Measurements from ENCODE around the gene TULP4.
"Not testable (repeated sequence)": the region's sequence is repeated elsewhere in the genome, so short reads cannot be mapped to it uniquely, and the experiment has no call there.

The TULP4 gene

DNA sequence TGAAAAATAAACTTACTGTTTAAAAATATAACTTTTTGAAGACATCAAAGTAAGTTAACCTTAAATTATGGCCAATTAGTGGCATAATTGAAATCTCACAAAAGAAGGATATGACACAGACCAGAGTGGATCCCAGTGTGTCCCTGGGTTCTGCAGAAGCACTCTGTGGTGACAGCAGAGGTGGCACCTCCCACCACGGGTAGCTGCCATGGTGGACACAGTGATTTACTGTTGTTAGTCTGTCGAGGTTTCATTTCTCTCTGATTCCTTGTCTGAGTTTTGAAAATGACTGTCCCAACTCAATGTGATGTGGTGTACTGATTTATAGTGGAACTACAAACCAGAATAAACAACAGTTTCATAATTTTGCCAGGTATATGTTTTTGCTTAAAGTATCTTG is 76.5 kb downstream of the TULP4 start:
- no peaks in the 10 kb centered on the region for H4K20me1 ChIP-seq (ENCODE audit: insufficient read depth, low read length, poor library complexity, severe bottlenecking)
- no peaks in the 10 kb centered on the region for H3F3A ChIP-seq (ENCODE audit: low read depth)
- no peaks in the 10 kb centered on the region for H3K36me3 ChIP-seq (ENCODE audit: insufficient read depth, low read length)
- no peak overlapping the region for H2AFZ ChIP-seq (ENCODE audit: low read length)
- no peak overlapping the region for H3K4me2 ChIP-seq (ENCODE audit: low read depth, low read length, poor library complexity, severe bottlenecking)
- H3K9ac ChIP-seq (ENCODE audit: low read depth, low read length, poor library complexity, severe bottlenecking): no peak overlapping the region
- H3K9me2 ChIP-seq (replicated peaks; ENCODE audit: low read depth, low read length): no peaks in the 10 kb centered on the region
- peaks cover 5% of the 10 kb centered on the region; the same call in 1 of the 2 replicates for H3K9me3 ChIP-seq (ENCODE audit: insufficient read depth, low read depth, low read length)
- no peaks in the 10 kb centered on the region for H3K79me2 ChIP-seq (ENCODE audit: insufficient read depth, low read length)
- no peak overlapping the region for H3K4me3 ChIP-seq (ENCODE audit: low read length, poor library complexity, severe bottlenecking)
- peaks cover 15% of the 10 kb centered on the region for H3K4me1 ChIP-seq (ENCODE audit: insufficient read depth, low read length, poor library complexity, severe bottlenecking)
- TF ChIP-seq, protein P1, sequence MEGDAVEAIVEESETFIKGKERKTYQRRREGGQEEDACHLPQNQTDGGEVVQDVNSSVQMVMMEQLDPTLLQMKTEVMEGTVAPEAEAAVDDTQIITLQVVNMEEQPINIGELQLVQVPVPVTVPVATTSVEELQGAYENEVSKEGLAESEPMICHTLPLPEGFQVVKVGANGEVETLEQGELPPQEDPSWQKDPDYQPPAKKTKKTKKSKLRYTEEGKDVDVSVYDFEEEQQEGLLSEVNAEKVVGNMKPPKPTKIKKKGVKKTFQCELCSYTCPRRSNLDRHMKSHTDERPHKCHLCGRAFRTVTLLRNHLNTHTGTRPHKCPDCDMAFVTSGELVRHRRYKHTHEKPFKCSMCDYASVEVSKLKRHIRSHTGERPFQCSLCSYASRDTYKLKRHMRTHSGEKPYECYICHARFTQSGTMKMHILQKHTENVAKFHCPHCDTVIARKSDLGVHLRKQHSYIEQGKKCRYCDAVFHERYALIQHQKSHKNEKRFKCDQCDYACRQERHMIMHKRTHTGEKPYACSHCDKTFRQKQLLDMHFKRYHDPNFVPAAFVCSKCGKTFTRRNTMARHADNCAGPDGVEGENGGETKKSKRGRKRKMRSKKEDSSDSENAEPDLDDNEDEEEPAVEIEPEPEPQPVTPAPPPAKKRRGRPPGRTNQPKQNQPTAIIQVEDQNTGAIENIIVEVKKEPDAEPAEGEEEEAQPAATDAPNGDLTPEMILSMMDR (conservative IDR thresholded peaks at IDR 0.05; ENCODE audit: low read length): no peak
- TF ChIP-seq EZH2phosphoT487 (IDR thresholded peaks at IDR 0.05; ENCODE audit: borderline replicate concordance): no peak
- no peaks in the 10 kb centered on the region for H3K27me3 ChIP-seq (ENCODE audit: insufficient read depth, low read length, poor library complexity, severe bottlenecking)

DNA sequence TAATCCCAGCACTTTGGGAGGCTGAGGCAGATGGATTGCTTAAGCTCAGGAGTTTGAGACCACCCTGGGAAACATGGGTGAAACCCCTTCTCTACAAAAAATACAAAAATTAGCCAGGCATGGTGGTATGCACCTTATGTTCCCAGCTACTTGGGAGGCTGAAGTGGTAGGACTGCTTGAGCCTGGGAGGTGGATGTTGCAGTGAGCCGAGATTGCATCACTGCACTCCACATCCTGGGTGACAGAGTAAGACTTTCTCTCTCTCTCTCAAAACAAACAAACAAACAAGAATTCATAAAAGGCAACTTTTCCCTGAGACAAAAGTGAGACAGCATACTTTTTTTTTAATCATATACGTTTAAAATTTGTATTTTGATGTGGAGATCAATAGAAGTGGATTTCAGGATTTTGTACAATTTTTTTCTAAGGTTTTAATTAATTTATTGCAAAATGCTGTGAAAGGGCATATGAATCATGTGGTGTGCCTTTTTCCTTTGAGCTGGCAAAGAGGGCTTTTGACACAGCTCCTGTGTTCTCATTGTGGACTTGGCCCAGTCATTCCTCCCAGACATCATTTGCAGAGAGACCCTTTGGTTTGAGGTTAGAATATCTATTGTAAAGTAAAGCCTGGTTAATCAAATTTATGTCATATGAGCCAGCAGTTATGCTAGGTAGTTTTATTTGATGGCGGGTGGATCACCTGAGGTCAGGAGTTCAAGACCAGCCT is 77.1 kb downstream of the TULP4 start:
- H3K36me3 ChIP-seq (ENCODE audit: insufficient read depth, low read length): no peaks in the 10 kb centered on the region

DNA sequence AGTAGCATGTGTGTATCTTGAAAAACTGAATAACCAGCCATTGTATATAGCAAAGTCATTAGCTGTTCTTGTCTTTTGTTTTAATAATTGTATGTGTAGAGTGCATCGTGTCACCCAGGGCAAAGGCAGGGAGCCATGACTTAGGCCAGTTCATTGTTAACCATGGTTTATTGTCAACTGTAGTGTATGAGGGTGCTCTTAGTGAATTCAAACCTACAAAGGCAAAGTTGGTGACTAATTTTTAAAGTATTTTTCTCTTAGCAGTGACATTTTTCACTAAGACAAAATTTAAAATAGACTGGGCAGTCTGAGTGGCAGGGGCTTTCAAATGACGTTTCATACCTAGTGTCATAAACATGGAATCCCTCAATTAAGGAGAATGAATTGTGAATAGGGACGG is 79.0 kb downstream of the TULP4 start:
- no peak overlapping the region for H2AFZ ChIP-seq (ENCODE audit: low read length)
- H4K20me1 ChIP-seq (ENCODE audit: insufficient read depth, low read length, poor library complexity, severe bottlenecking): no peaks in the 10 kb centered on the region
- H3K4me2 ChIP-seq (ENCODE audit: low read depth, low read length, poor library complexity, severe bottlenecking): no peak overlapping the region
- no peak overlapping the region for H3K9ac ChIP-seq (ENCODE audit: low read depth, low read length, poor library complexity, severe bottlenecking)
- no peak for TF ChIP-seq EZH2phosphoT487 (IDR thresholded peaks at IDR 0.05; ENCODE audit: borderline replicate concordance)
- TF ChIP-seq, protein P1 (conservative IDR thresholded peaks at IDR 0.05; ENCODE audit: low read length): no peak
- H3K79me2 ChIP-seq (ENCODE audit: insufficient read depth, low read length): no peaks in the 10 kb centered on the region
- no peaks in the 10 kb centered on the region for H3K36me3 ChIP-seq (ENCODE audit: insufficient read depth, low read length)
- H3F3A ChIP-seq (ENCODE audit: low read depth): no peaks in the 10 kb centered on the region
- no peak overlapping the region for H3K4me3 ChIP-seq (ENCODE audit: low read length, poor library complexity, severe bottlenecking)
- H3K4me1 ChIP-seq (ENCODE audit: insufficient read depth, low read length, poor library complexity, severe bottlenecking): peaks cover 15% of the 10 kb centered on the region
- H3K9me2 ChIP-seq (replicated peaks; ENCODE audit: low read depth, low read length): no peaks in the 10 kb centered on the region
- H3K27me3 ChIP-seq (ENCODE audit: insufficient read depth, low read length, poor library complexity, severe bottlenecking): no peaks in the 10 kb centered on the region
- H3K9me3 ChIP-seq (ENCODE audit: insufficient read depth, low read depth, low read length): peaks cover 5% of the 10 kb centered on the region; the same call in 1 of the 2 replicates

More for the DNA sequence above, 77.1 kb downstream of the TULP4 start:
- Histone ChIP-seq H2AFZ (ENCODE audit: low read length) (no peak overlapping the region), H3K4me1 (ENCODE audit: insufficient read depth, low read length, poor library complexity, severe bottlenecking) (peaks cover 15% of the 10 kb centered on the region), H3K27me3 (ENCODE audit: insufficient read depth, low read length, poor library complexity, severe bottlenecking) (no peaks in the 10 kb centered on the region), H3K9ac (ENCODE audit: low read depth, low read length, poor library complexity, severe bottlenecking) (no peak overlapping the region), H4K20me1 (ENCODE audit: insufficient read depth, low read length, poor library complexity, severe bottlenecking) (no peaks in the 10 kb centered on the region), H3F3A (ENCODE audit: low read depth) (no peaks in the 10 kb centered on the region), H3K4me3 (ENCODE audit: low read length, poor library complexity, severe bottlenecking) (no peak overlapping the region), H3K4me2 (ENCODE audit: low read depth, low read length, poor library complexity, severe bottlenecking) (no peak overlapping the region), H3K79me2 (ENCODE audit: insufficient read depth, low read length) (no peaks in the 10 kb centered on the region), H3K9me3 (ENCODE audit: insufficient read depth, low read depth, low read length) (peaks cover 5% of the 10 kb centered on the region; the same call in 1 of the 2 replicates), H3K9me2 (replicated peaks; ENCODE audit: low read depth, low read length) (no peaks in the 10 kb centered on the region)
- TF ChIP-seq EZH2phosphoT487 (IDR thresholded peaks at IDR 0.05; ENCODE audit: borderline replicate concordance): no peak
- TF ChIP-seq, protein P1 (conservative IDR thresholded peaks at IDR 0.05; ENCODE audit: low read length): no peak

DNA sequence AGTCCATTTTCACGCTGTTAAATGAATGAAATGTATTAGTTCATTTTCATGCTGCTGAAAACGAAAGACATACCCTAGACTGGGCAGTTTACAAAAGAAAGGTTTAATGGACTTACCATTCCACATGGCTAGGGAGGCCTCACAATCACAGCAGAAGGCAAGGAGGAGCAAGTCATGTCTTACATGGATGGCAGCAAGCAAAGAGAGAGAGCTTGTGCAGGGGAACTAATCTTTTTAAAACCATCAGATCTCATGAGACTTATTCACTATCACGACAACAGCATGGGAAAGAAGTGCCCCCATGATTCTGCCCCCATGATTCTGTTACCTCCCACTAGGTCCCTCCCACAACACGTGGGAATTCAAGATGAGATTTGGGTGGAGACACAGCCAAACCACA is 79.7 kb downstream of the TULP4 start:
- not testable (repeated sequence) for H3K9ac ChIP-seq (ENCODE audit: low read depth, low read length, poor library complexity, severe bottlenecking); H3K36me3 ChIP-seq (ENCODE audit: insufficient read depth, low read length); H3K9me3 ChIP-seq (ENCODE audit: insufficient read depth, low read depth, low read length); H3K79me2 ChIP-seq (ENCODE audit: insufficient read depth, low read length); H3K4me2 ChIP-seq (ENCODE audit: low read depth, low read length, poor library complexity, severe bottlenecking); H4K20me1 ChIP-seq (ENCODE audit: insufficient read depth, low read length, poor library complexity, severe bottlenecking); H2AFZ ChIP-seq (ENCODE audit: low read length); H3F3A ChIP-seq (ENCODE audit: low read depth); H3K4me3 ChIP-seq (ENCODE audit: low read length, poor library complexity, severe bottlenecking); H3K27me3 ChIP-seq (ENCODE audit: insufficient read depth, low read length, poor library complexity, severe bottlenecking); H3K9me2 ChIP-seq (replicated peaks; ENCODE audit: low read depth, low read length)
- H3K4me1 ChIP-seq (ENCODE audit: insufficient read depth, low read length, poor library complexity, severe bottlenecking): peaks cover 12% of the 10 kb centered on the region

Measured in Loucy (cell line).